Karpas-422 (cell line): ENCODE data around the gene USP14. TPM values are rescaled to one million over a fixed set of nuclear protein-coding genes. Genes with fewer than 3 reads are reported as not detected.

Source experiments
- DNase-seq: peaks from one replicate; pipeline ENCODE4 v3.0.0-alpha.2; 2015
- H2AFZ ChIP-seq: fragments of 200-600 bp; sonication (generic); 2 replicates; pipeline ENCODE4 v1.6.1; 2014; ENCODE audit warnings: antibody characterized with exemption, low read length, mixed read lengths
- H3K27ac ChIP-seq: fragments of 200-600 bp; sonication (generic); 2 replicates; pipeline ENCODE4 v1.5.1; 2014; ENCODE audit warnings: mild to moderate bottlenecking, low read length, moderate library complexity
- H3K27me3 ChIP-seq: fragments of 200-600 bp; sonication (generic); 2 replicates; pipeline ENCODE4 v1.6.1; 2014; ENCODE audit warnings: low read length, mixed read lengths
- H3K36me3 ChIP-seq: fragments of 200-600 bp; sonication (generic); 2 replicates; pipeline ENCODE4 v1.6.1; 2014; ENCODE audit warnings: low read length, mixed read lengths; ENCODE audit not compliant: insufficient read depth
- H3K4me1 ChIP-seq: fragments of 200-600 bp; sonication (generic); 2 replicates; pipeline ENCODE4 v1.6.1; 2014; ENCODE audit warnings: mild to moderate bottlenecking, low read length, mixed read lengths
- H3K4me2 ChIP-seq: fragments of 200-600 bp; sonication (generic); 2 replicates; pipeline ENCODE4 v1.6.1; 2014; ENCODE audit warnings: low read length, low read depth, mild to moderate bottlenecking; ENCODE audit not compliant: poor library complexity, severe bottlenecking
- H3K4me3 ChIP-seq: fragments of 200-600 bp; sonication (generic); 2 replicates; pipeline ENCODE4 v1.5.1; 2014; ENCODE audit warnings: mild to moderate bottlenecking, antibody characterized with exemption, low read length, mixed read lengths
- H3K79me2 ChIP-seq: fragments of 200-600 bp; sonication (generic); 2 replicates; pipeline ENCODE4 v1.6.1; 2014; ENCODE audit warnings: mild to moderate bottlenecking, low read length, mixed read lengths
- H3K9ac ChIP-seq: fragments of 200-600 bp; sonication (generic); 2 replicates; pipeline ENCODE4 v1.6.0; 2014; ENCODE audit warnings: low read length
- H3K9me2 ChIP-seq: fragments of 200-600 bp; sonication (generic), shearing (Covaris generic); replicated peaks from 2 replicates; pipeline ENCODE4 v1.6.0; 2014; ENCODE audit warnings: mild to moderate bottlenecking, low read length, moderate library complexity; ENCODE audit not compliant: insufficient read depth
- H3K9me3 ChIP-seq: fragments of 300-700, 200-600 bp; sonication (generic); 2 replicates; pipeline ENCODE4 v1.6.1; 2014; ENCODE audit warnings: low read length, mixed read lengths
- H4K20me1 ChIP-seq: fragments of 200-600 bp; sonication (generic); 2 replicates; pipeline ENCODE4 v1.6.1; 2014; ENCODE audit warnings: mild to moderate bottlenecking, antibody characterized with exemption, low read length, low read depth; ENCODE audit not compliant: insufficient read depth
- total RNA-seq: library from RNA; depleted of rRNA; stranded (reverse); fragments of >200 nt; shearing (Covaris generic); gene quantifications from 2 replicates; pipeline ENCODE4 v1.2.3, GENCODE V29; 2014; ENCODE audit warnings: low replicate concordance

USP14 gene
- total RNA-seq, 1 experiment from 2014 or later = 40.1 TPM

GRCh38 chr18:227374-227773 is 69.0 kb downstream of the USP14 start:
- Histone ChIP-seq H3K9ac (no peak overlapping the region), H3K79me2 (peaks cover 4% of the 10 kb centered on the region; the same call in 1 of the 2 replicates), H2AFZ (no peak overlapping the region), H3K4me2 (no peak overlapping the region), H4K20me1 (no peaks in the 10 kb centered on the region), H3K4me1 (no peaks in the 10 kb centered on the region), H3K9me3 (no peaks in the 10 kb centered on the region), H3K36me3 (peaks cover 34% of the 10 kb centered on the region), H3K27ac (no peak overlapping the region), H3K4me3 (no peak overlapping the region), H3K27me3 (no peaks in the 10 kb centered on the region), H3K9me2 (no peaks in the 10 kb centered on the region)
- no peak for DNase-seq

GRCh38 chr18:227902-228301 is 69.5 kb downstream of the USP14 start:
- H3K27ac ChIP-seq = no peak overlapping the region
- H3K27me3 ChIP-seq = no peaks in the 10 kb centered on the region
- no peak overlapping the region for H3K4me2 ChIP-seq
- no peaks in the 10 kb centered on the region for H3K9me2 ChIP-seq
- DNase-seq = no peak
- H4K20me1 ChIP-seq = no peaks in the 10 kb centered on the region
- H3K4me1 ChIP-seq = no peaks in the 10 kb centered on the region
- H3K9ac ChIP-seq = no peak overlapping the region
- H3K36me3 ChIP-seq = peaks cover 30% of the 10 kb centered on the region; the same call in 1 of the 2 replicates
- no peak overlapping the region for H2AFZ ChIP-seq
- no peaks in the 10 kb centered on the region for H3K9me3 ChIP-seq
- no peak overlapping the region for H3K4me3 ChIP-seq
- peaks cover 4% of the 10 kb centered on the region; the same call in 1 of the 2 replicates for H3K79me2 ChIP-seq

GRCh38 chr18:228586-228985 is 70.2 kb downstream of the USP14 start:
- H3K4me1 ChIP-seq = no peaks in the 10 kb centered on the region
- H4K20me1 ChIP-seq = no peaks in the 10 kb centered on the region
- no peak for DNase-seq
- no peaks in the 10 kb centered on the region for H3K9me3 ChIP-seq
- no peak overlapping the region for H2AFZ ChIP-seq
- no peaks in the 10 kb centered on the region for H3K9me2 ChIP-seq
- no peak overlapping the region for H3K4me3 ChIP-seq
- H3K27me3 ChIP-seq = no peaks in the 10 kb centered on the region
- H3K79me2 ChIP-seq = peaks cover 4% of the 10 kb centered on the region; the same call in 1 of the 2 replicates
- no peak overlapping the region for H3K4me2 ChIP-seq
- H3K9ac ChIP-seq = no peak overlapping the region
- peaks cover 23% of the 10 kb centered on the region; the same call in 1 of the 2 replicates for H3K36me3 ChIP-seq
- H3K27ac ChIP-seq = no peak overlapping the region

- H3K9ac ChIP-seq = no peak overlapping the region
- H3K9me3 ChIP-seq = no peaks in the 10 kb centered on the region
- H3K79me2 ChIP-seq = peaks cover 5% of the 10 kb centered on the region; the same call in 1 of the 2 replicates
- no peak overlapping the region for H2AFZ ChIP-seq
- H3K4me2 ChIP-seq = no peak overlapping the region
- DNase-seq = no peak
- H3K36me3 ChIP-seq = peaks cover 3% of the 10 kb centered on the region; the same call in 1 of the 2 replicates
- no peak overlapping the region for H3K4me3 ChIP-seq
- H4K20me1 ChIP-seq = no peaks in the 10 kb centered on the region
- no peaks in the 10 kb centered on the region for H3K9me2 ChIP-seq
- H3K27me3 ChIP-seq = no peaks in the 10 kb centered on the region
- peaks cover 5% of the 10 kb centered on the region for H3K4me1 ChIP-seq
- no peak overlapping the region for H3K27ac ChIP-seq
These were observed 73.2 kb downstream of the USP14 start for GRCh38 chr18:231563-231962.

GRCh38 chr18:240175-240574 is 81.8 kb downstream of the USP14 start:
- no peak for DNase-seq

GRCh38 chr18:245282-245847 is 87.0 kb downstream of the USP14 start:
- Histone ChIP-seq H3K79me2 (peaks cover 18% of the 10 kb centered on the region), H3K9me3 (no peaks in the 10 kb centered on the region), H2AFZ (no peak overlapping the region), H3K36me3 (peaks cover 52% of the 10 kb centered on the region), H3K9ac (no peak overlapping the region), H3K27ac (no peak overlapping the region), H3K27me3 (no peaks in the 10 kb centered on the region), H3K4me1 (no peaks in the 10 kb centered on the region), H3K4me3 (no peak overlapping the region), H3K9me2 (no peaks in the 10 kb centered on the region), H3K4me2 (no peak overlapping the region), H4K20me1 (no peaks in the 10 kb centered on the region)
- DNase-seq = no peak

More at GRCh38 chr18:240175-240574, 81.8 kb downstream of the USP14 start:
- Histone ChIP-seq H3K27ac (no peak overlapping the region), H3K4me1 (peaks cover 5% of the 10 kb centered on the region), H3K9me3 (no peaks in the 10 kb centered on the region), H3K4me3 (no peak overlapping the region), H3K4me2 (no peak overlapping the region), H3K9ac (no peak overlapping the region), H4K20me1 (no peaks in the 10 kb centered on the region), H3K79me2 (peaks cover 35% of the 10 kb centered on the region), H3K36me3 (peaks cover 42% of the 10 kb centered on the region), H3K27me3 (no peaks in the 10 kb centered on the region), H2AFZ (no peak overlapping the region), H3K9me2 (no peaks in the 10 kb centered on the region)

- Histone ChIP-seq H3K4me2 (no peak overlapping the region), H3K27me3 (no peaks in the 10 kb centered on the region), H3K27ac (no peak overlapping the region), H3K9ac (no peak overlapping the region), H3K4me1 (no peaks in the 10 kb centered on the region), H3K79me2 (peaks cover 9% of the 10 kb centered on the region), H4K20me1 (no peaks in the 10 kb centered on the region), H3K9me3 (no peaks in the 10 kb centered on the region), H3K36me3 (peaks cover 63% of the 10 kb centered on the region), H3K4me3 (no peak overlapping the region), H2AFZ (no peak overlapping the region), H3K9me2 (no peaks in the 10 kb centered on the region)
- no peak for DNase-seq
These were observed 89.7 kb downstream of the USP14 start for GRCh38 chr18:248053-248452.

GRCh38 chr18:250685-251084 is 92.3 kb downstream of the USP14 start:
- no peaks in the 10 kb centered on the region for H4K20me1 ChIP-seq
- no peak for DNase-seq
- peaks cover 70% of the 10 kb centered on the region for H3K36me3 ChIP-seq
- H3K9me3 ChIP-seq = no peaks in the 10 kb centered on the region
- H3K4me1 ChIP-seq = no peaks in the 10 kb centered on the region
- H2AFZ ChIP-seq = no peak overlapping the region
- no peak overlapping the region for H3K4me2 ChIP-seq
- H3K9ac ChIP-seq = no peak overlapping the region
- no peaks in the 10 kb centered on the region for H3K27me3 ChIP-seq
- peaks cover 9% of the 10 kb centered on the region; the same call in 1 of the 2 replicates for H3K79me2 ChIP-seq
- no peaks in the 10 kb centered on the region for H3K9me2 ChIP-seq
- no peak overlapping the region for H3K27ac ChIP-seq
- no peak overlapping the region for H3K4me3 ChIP-seq
